ENCODE data around the gene FAM76B.

Gene FAM76B

GRCh38 chr11:95725196-95725595 lies 64.4 kb downstream of the FAM76B start:
- H3K4me3 ChIP-seq (ENCODE audit: low read length), result no peak overlapping the region
- TF ChIP-seq CTCF (conservative IDR thresholded peaks at IDR 0.05; ENCODE audit: low read depth, low read length), result no peak
- DNase-seq (ENCODE audit: low read depth), result no peak

GRCh38 chr11:95723361-95723942 lies 66.1 kb downstream of the FAM76B start:
- no peak for DNase-seq (ENCODE audit: low read depth)
- no peak for TF ChIP-seq CTCF (conservative IDR thresholded peaks at IDR 0.05; ENCODE audit: low read depth, low read length)
- no peak overlapping the region for H3K4me3 ChIP-seq (ENCODE audit: low read length)

GRCh38 chr11:95720195-95720594 lies 69.4 kb downstream of the FAM76B start:
- H3K4me3 ChIP-seq (ENCODE audit: low read length), result no peak overlapping the region
- no peak for DNase-seq (ENCODE audit: low read depth)
- TF ChIP-seq CTCF (conservative IDR thresholded peaks at IDR 0.05; ENCODE audit: low read depth, low read length), result no peak
